Smooth muscle cell of trachea (primary cell): ENCODE results near the gene MOCS3. TPM values are rescaled to one million over a fixed set of nuclear protein-coding genes. Genes with fewer than 3 reads are reported as not detected.

Source experiments
- total RNA-seq: library from RNA; depleted of rRNA; stranded (reverse); fragments of >200 nt; gene quantifications from 2 replicates; pipeline ENCODE4 v1.2.1, GENCODE V29; 2014

Gene MOCS3, protein sequence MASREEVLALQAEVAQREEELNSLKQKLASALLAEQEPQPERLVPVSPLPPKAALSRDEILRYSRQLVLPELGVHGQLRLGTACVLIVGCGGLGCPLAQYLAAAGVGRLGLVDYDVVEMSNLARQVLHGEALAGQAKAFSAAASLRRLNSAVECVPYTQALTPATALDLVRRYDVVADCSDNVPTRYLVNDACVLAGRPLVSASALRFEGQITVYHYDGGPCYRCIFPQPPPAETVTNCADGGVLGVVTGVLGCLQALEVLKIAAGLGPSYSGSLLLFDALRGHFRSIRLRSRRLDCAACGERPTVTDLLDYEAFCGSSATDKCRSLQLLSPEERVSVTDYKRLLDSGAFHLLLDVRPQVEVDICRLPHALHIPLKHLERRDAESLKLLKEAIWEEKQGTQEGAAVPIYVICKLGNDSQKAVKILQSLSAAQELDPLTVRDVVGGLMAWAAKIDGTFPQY
- 8.9 and 13.6 TPM in 2 replicates for total RNA-seq

DNA sequence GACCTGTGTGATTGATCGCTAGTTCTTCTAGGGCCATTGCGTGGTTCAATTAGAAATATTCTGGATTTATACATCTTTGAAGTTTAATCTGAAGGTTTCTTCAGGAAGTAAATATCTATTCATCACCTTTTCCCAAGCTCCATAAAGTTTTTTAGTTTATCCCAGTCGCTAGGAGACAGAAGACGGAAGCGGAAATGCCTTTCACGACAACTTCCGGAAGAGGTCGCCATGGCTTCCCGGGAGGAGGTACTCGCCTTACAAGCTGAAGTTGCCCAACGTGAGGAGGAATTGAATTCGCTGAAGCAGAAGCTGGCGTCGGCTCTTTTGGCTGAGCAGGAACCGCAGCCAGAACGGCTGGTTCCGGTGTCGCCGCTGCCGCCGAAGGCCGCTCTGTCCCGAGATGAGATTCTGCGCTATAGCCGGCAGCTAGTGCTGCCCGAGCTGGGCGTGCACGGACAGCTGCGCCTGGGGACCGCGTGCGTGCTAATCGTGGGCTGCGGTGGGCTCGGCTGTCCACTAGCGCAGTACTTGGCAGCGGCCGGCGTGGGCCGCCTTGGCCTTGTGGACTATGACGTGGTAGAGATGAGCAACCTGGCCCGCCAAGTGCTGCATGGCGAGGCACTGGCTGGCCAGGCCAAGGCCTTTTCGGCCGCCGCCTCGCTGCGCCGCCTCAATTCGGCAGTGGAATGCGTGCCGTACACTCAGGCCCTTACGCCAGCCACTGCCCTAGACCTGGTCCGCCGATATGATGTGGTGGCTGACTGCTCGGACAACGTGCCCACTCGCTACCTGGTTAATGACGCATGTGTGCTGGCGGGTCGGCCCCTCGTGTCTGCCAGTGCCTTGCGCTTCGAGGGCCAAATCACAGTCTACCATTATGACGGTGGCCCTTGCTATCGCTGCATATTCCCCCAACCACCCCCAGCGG lies at the start of gene MOCS3:
Gene MOCS3 (plus strand): TSS at position 204 of the 928 bp plus-strand sequence. CDS start 25 bp downstream, at position 229.

DNA sequence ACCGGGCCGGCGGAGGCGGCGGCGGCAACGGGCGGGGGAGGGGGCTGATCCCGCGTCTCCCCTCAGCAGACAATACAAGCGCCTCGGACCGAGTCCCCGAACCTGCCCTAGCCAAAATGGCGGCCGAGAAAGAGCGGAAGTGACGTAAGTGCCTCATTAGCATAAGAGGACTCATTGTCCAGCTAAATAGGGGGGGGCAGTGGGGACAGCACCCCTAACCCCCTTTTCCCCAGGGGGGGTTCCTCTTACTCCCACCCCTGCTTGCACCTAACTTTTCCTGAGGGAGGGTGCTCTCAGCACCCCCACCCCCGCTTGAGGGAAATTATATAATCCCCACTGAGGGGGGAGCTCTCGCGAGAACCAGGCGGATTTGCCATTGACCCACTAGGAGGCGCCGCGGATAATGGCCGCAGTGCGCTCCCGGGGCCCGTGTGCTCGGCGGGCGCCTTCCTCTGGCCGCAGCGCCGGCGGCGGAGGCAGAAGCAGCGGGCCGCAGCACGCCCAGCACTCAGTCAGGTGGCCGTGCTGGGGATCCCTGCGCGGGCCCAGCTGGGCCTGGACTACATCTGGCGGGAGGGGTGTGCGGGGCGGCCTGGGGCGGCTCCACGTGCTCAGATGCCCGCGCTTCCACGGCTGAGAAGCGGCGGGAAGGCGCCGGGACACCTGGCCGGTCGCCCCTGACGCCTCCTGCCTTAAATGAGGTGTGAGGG lies 27.2 kb upstream of the MOCS3 start, which contains the start of gene ADNP:
Gene ADNP (minus strand): TSS at position 132 of the 710 bp plus-strand sequence. CDS start 27,441 bp downstream, outside the sequence.

DNA sequence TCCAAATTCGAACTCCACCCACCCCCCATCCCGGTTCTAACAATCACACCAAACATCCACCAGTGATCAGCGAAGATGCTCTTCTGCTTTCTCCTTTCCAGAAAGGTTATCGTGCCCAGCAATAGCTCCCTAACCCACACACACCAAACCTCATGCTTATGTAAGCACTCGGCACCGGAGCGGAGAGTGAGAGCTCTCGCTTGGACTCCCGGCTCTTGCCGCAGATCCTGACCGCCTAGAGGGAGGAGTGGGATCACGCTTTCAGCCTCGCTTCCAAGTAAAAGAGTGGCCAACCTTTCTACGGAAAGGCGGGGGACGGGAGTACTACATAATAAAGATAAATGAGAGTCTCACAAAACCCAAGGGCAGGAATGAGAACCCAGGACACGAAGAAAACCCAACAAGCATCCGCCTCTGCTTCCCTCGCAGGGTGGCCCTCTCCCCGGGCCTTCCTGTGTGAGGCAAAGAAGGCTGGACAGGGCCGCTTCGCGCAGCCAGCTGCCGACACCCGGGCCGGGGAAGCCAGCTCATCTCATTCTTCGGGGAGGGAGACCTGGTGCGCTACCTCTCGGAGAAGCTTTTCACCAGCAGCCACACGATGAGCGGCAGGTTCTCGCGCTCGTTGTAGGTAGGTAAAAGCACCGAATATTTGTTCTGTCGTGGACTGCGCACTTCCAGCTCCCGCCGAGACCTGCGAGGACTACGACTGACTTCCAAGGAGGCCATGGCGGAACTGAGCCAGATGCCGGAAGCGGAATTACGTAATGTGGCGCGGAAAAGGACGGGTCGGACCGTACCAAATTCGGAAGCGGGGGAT lies 612 bp upstream of the MOCS3 start, which contains the start of gene DPM1:
Gene DPM1 (minus strand): TSS at position 735 of the 817 bp plus-strand sequence. CDS start 9 bp downstream, at position 726.

Other genes starting within 250 kb of the MOCS3 start
- 0.44 and 0.66 TPM in 2 replicates for gene PARD6B, start 227.2 kb upstream of the MOCS3 start, total RNA-seq
- 15.7 and 21.5 TPM in 2 replicates for gene BCAS4, start 163.8 kb upstream of the MOCS3 start, total RNA-seq
- 28.8 and 50.2 TPM in 2 replicates for gene ADNP, start 27.4 kb upstream of the MOCS3 start, total RNA-seq
- 41.7 and 97.3 TPM in 2 replicates for gene DPM1, start 286 bp upstream of the MOCS3 start, total RNA-seq
- gene KCNG1, start 64.3 kb downstream of the MOCS3 start, total RNA-seq, result 2.5 and 15.2 TPM in 2 replicates